Neural progenitor cell (in vitro differentiated cells): Measurements from ENCODE around the gene FOXK2.

Source experiments
- CTCF ChIP-seq: fragments of 200-600 bp; sonication (generic); IDR thresholded peaks from 2 replicates; pipeline ENCODE4 v1.5.1; 2017; ENCODE audit warnings: antibody characterized with exemption, mild to moderate bottlenecking
- EZH2 ChIP-seq: fragments of 200-600 bp; sonication (generic); IDR thresholded peaks from 2 replicates; pipeline ENCODE4 v1.6.1; 2017; ENCODE audit warnings: antibody characterized with exemption, mild to moderate bottlenecking, moderate library complexity
- EZH2phosphoT487 ChIP-seq: fragments of 200-600 bp; sonication (generic); IDR thresholded peaks from 2 replicates; pipeline ENCODE4 v1.6.1; 2017; ENCODE audit warnings: antibody characterized with exemption

DNA sequence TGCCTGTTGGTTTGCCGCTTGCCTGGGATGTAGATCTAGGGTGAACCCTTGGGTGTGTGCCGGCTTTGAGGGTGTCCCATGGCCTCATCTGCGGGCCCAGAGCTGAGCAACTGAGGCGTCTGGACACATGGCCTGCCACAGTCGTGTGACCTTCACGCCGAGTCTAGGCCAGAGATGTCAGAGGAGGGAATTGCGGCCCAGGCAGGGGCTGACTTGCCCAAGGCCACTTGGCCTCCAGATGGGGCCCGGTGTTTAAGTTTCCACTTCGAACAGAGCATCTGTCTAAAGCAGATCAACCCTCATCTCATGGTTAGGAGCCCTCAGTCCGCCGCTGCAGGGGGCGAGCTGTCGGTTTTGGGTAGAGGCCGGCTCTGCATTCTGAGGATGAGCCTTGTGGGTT, 28.0 kb upstream of the FOXK2 start:
- no peak for TF ChIP-seq CTCF
- TF ChIP-seq EZH2, result no peak
- no peak for TF ChIP-seq EZH2phosphoT487
